Astrocyte of the spinal cord (primary cell): Measurements from ENCODE around the gene CHRNA3.
"Not testable (repeated sequence)": the region's sequence is repeated elsewhere in the genome, so short reads cannot be mapped to it uniquely, and the experiment has no call there.

Experiments used
- DNase-seq: peaks from one replicate; pipeline ENCODE4 v3.0.0; 2011; ENCODE audit warnings: low read depth, low spot score
- H3K4me3 ChIP-seq: 2 replicates; pipeline ENCODE4 v1.5.1; 2011; ENCODE audit warnings: low read depth, mild to moderate bottlenecking, low read length, moderate library complexity
- in situ Hi-C: cut with HindIII; loops from 2 replicates; pipeline ENCODE4 v1.10.0; 2017; ENCODE audit warnings: low sequenced_read_pairs
- TF ChIP-seq, protein P1 (sequence below): IDR thresholded peaks from 2 replicates; pipeline ENCODE4 v1.5.1; 2012; ENCODE audit warnings: low read depth, mild to moderate bottlenecking, low read length, inconsistent platforms

The CHRNA3 gene

DNA sequence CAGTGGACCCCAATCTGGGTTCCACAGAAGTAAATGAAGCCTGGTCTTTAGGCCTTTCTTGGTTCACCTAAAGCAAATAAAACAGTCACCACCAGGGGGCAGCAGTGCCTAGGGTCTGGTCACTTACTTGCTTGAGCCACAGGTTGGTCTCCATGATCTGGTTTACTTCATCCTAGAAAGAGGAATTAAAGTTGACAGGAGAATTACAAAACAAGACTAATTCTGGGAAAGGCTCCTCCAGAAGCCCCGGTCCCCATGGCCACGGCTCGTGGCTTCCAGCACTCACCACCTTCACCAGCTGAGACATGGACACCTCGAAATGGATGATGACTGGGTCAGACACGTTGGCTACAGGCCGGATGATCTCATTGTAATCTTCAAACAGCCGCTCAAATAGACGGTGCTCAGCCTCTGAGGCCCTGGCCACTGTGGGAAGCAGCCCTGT is 2.3 kb downstream of the CHRNA3 start:
- DNase-seq = peak; percentile 80
- in situ Hi-C loops = no loop called here
- TF ChIP-seq, protein P1, sequence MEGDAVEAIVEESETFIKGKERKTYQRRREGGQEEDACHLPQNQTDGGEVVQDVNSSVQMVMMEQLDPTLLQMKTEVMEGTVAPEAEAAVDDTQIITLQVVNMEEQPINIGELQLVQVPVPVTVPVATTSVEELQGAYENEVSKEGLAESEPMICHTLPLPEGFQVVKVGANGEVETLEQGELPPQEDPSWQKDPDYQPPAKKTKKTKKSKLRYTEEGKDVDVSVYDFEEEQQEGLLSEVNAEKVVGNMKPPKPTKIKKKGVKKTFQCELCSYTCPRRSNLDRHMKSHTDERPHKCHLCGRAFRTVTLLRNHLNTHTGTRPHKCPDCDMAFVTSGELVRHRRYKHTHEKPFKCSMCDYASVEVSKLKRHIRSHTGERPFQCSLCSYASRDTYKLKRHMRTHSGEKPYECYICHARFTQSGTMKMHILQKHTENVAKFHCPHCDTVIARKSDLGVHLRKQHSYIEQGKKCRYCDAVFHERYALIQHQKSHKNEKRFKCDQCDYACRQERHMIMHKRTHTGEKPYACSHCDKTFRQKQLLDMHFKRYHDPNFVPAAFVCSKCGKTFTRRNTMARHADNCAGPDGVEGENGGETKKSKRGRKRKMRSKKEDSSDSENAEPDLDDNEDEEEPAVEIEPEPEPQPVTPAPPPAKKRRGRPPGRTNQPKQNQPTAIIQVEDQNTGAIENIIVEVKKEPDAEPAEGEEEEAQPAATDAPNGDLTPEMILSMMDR = peak; percentile 75
- H3K4me3 ChIP-seq = no peak overlapping the region

DNA sequence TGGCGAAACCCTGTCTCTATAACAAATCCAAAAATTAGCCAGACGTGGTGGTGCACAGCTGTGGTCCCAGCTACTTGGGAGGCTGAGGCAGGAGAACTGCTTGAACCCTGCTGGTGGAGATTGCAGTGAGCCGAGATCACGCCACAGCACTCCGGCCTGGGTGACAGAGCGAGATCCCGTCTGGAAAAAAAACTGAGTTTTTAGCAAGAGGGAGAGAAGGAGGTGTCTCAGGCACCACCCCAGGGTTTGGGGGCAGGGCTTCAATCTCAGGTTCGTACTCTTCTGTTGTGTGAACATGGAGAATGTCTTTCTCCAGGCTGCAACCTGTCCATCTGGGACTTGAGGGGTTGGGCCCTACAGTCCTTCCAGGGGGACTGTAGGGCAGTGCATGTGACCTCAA is 2.7 kb downstream of the CHRNA3 start:
- H3K4me3 ChIP-seq = no peak overlapping the region
- TF ChIP-seq, protein P1 = no peak
- no peak for DNase-seq
- in situ Hi-C loops = no loop called here

DNA sequence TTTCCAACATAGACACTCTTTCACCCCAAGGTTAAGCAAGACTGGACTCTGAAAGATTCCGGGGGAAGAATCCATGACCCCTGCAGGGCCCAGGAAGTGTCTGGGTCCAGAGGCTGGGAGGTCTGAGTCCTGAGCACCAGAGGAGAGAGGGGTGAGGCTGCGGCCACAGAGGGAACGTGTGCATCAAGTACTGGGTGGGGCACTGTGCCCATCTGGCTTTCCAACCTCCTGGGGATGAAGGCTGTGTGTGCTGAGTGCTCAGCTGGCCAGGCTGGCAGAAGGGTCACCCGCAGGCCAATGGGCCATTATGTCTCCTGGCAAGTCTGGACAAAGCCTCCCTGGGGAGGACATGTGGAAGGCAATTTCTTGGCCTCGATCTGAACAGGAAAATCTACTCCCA is 3.3 kb downstream of the CHRNA3 start:
- TF ChIP-seq, protein P1 = no peak
- DNase-seq = no peak
- H3K4me3 ChIP-seq = no peak overlapping the region
- in situ Hi-C loops = no loop called here

DNA sequence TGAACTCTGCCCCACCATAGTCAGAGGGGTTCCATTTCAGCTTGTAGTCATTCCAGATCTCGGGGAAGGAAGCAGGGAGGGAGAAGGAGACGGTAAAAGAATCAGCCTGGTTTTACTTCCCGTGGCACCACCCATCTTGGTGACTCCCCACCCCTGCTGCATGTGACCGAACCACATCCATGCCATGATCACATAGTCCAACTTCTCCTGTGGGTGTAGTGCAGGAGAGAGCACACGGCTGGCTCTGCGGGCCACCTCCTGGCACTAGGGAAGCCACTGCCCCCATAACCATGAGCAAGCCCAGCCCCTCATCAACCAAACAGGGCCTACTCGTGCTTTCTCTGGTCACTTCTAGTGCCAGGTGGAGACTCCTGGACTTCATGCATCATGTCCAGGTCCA is 3.7 kb downstream of the CHRNA3 start:
- TF ChIP-seq, protein P1 = no peak
- no peak overlapping the region for H3K4me3 ChIP-seq
- in situ Hi-C loops = no loop called here
- DNase-seq = no peak

DNA sequence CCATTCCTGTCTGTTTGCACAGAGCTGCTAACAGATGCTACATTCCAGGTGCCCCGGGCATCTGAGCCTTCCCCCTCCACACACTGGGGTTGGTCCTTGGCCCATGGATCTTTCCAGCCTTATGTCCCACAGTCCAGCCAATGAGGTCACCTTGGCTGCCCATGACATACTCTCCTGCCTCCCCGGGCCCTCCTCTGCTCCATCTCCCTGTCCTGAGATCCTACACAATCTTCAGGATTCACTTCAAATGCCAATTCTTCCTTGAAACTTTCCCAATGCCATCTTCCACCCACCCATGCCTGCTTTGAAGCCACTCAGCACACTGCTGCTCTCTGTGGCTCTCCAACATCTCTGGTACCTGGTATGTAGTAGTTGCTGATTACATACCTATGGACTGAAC is 4.3 kb downstream of the CHRNA3 start:
- TF ChIP-seq, protein P1 = no peak
- DNase-seq = no peak
- in situ Hi-C loops = no loop called here

DNA sequence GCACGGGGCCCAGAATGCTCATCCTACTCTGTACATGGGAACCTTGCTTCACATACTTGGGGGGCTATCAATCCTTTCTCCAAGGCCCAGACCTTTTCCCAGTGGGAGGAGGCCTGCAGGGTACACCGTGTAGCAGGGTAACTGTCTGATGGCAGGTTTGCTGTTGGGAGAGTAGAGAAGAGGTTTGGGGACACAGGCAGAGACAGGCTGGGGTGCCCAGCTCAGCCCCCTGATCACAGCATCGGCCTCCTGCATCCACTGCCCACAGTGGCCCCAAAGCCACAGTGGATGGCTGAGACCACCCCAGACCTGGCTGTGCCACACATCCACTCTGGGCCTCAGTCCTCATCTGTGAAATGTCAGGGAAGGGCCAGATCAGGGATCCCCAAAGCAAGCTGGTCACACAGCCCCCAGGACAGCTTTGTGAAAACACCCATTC is 5.6 kb downstream of the CHRNA3 start:
- TF ChIP-seq, protein P1 = no peak
- no peak overlapping the region for H3K4me3 ChIP-seq
- in situ Hi-C loops = no loop called here
- no peak for DNase-seq

More for the DNA sequence above, 4.3 kb downstream of the CHRNA3 start:
- no peak overlapping the region for H3K4me3 ChIP-seq

DNA sequence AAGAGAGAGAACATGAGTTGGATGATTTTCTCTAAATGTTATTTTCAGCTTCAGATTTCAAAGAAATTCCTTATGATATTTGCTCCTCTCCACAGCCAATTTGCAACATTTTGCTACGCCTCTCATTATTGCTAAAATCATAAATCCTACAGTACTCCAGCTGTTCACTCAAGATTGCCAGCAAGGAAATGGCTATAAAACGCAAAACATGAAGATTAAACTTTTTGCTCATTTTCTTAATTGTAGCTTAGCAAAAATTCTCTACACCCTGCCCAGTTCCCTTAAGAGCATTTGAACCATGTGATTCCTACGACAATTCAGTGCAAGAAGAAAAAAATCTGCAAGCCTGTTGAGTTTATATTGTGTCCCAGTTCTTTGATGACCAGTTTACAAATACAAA is 6.8 kb downstream of the CHRNA3 start:
- in situ Hi-C loops = no loop called here
- no peak for DNase-seq
- no peak overlapping the region for H3K4me3 ChIP-seq
- TF ChIP-seq, protein P1 = no peak

DNA sequence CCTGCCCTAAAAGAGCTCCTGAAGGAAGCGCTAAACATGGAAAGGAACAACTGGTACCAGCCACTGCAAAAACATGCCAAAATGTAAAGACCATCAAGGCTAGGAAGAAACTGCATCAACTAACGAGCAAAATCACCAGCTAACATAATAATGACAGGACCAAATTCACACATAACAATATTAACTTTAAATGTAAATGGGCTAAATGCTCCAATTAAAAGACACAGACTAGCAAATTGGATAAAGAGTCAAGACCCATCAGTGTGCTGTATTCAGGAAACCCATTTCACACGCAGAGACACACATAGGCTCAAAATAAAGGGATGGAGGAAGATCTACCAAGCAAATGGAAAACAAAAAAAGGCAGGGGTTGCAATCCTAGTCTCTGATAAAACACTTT is 11.2 kb downstream of the CHRNA3 start:
- in situ Hi-C loops, H3K4me3 ChIP-seq, DNase-seq: not testable (repeated sequence)
